OCI-LY3 (cell line): Measurements from ENCODE around the gene LAIR1.

ENCODE experiments used
- H2AFZ ChIP-seq: fragments of 200-600, 300-600 bp; shearing (Covaris generic); 2 replicates; pipeline ENCODE4 v1.6.0; 2014; ENCODE audit warnings: antibody characterized with exemption, low read depth, low read length
- H3K27ac ChIP-seq: fragments of 200-600, 300-600 bp; sonication (generic); 2 replicates; pipeline ENCODE4 v1.5.1; 2014; ENCODE audit warnings: mild to moderate bottlenecking, low read length, moderate library complexity, mixed read lengths
- H3K27me3 ChIP-seq: fragments of 200-600, 300-600 bp; sonication (generic); 2 replicates; pipeline ENCODE4 v1.6.1; 2014; ENCODE audit warnings: low read depth, low read length, mixed read lengths
- H3K36me3 ChIP-seq: fragments of 200-600, 300-600 bp; sonication (generic); replicated peaks from 2 replicates; pipeline ENCODE3; 2014; ENCODE audit warnings: low read depth, low read length, mixed read lengths
- H3K4me1 ChIP-seq: fragments of 300-600, 200-600 bp; sonication (generic); 2 replicates; pipeline ENCODE4 v1.6.1; 2014; ENCODE audit warnings: low read length, mixed read lengths
- H3K4me2 ChIP-seq: fragments of 200-600, 300-600 bp; sonication (generic); 2 replicates; pipeline ENCODE4 v1.6.1; 2014; ENCODE audit warnings: low read length, mixed read lengths
- H3K4me3 ChIP-seq: fragments of 300-600, 200-600 bp; sonication (generic); 2 replicates; pipeline ENCODE4 v1.5.1; 2014; ENCODE audit warnings: antibody characterized with exemption, mild to moderate bottlenecking, low read length, moderate library complexity
- H3K79me2 ChIP-seq: fragments of 300-600, 200-600 bp; shearing (Covaris generic); 2 replicates; pipeline ENCODE4 v1.6.1; 2014; ENCODE audit warnings: mild to moderate bottlenecking, low read length, mixed read lengths
- H3K9ac ChIP-seq: fragments of 300-600, 200-600 bp; shearing (Covaris generic); 2 replicates; pipeline ENCODE4 v1.6.0; 2014; ENCODE audit warnings: mild to moderate bottlenecking, low read length, moderate library complexity
- H3K9me3 ChIP-seq: fragments of 200-600, 300-600 bp; shearing (Covaris generic); 2 replicates; pipeline ENCODE4 v1.6.1; 2014; ENCODE audit warnings: low read length, mixed read lengths; ENCODE audit not compliant: insufficient read depth
- H4K20me1 ChIP-seq: fragments of 200-600, 300-600 bp; sonication (generic); 2 replicates; pipeline ENCODE4 v1.6.1; 2016; ENCODE audit warnings: low read length, mixed read lengths; ENCODE audit not compliant: insufficient read depth
- CTCF ChIP-seq: fragments of 200-600, 300-600 bp; sonication (generic); IDR thresholded peaks from 2 replicates; pipeline ENCODE4 v1.5.1; 2014; ENCODE audit warnings: antibody characterized with exemption, low read length, low read depth
- EZH2phosphoT487 ChIP-seq: fragments of 200-600 bp; shearing (Covaris generic); IDR thresholded peaks from 2 replicates; pipeline ENCODE4 v1.6.1; 2018; ENCODE audit warnings: antibody characterized with exemption, mixed run types, low read depth

Gene LAIR1

GRCh38 chr19:54352041-54352440 lies 12.7 kb downstream of the LAIR1 start:
- Histone ChIP-seq H3K4me3 (peak overlapping the region; percentile 4; the same call in 1 of the 2 replicates), H4K20me1 (no peaks in the 10 kb centered on the region), H3K36me3 (no peaks in the 10 kb centered on the region), H3K9me3 (no peaks in the 10 kb centered on the region), H3K9ac (peak overlapping the region; percentile 9; the same call in 1 of the 2 replicates), H2AFZ (0 out of 2 replicates have a peak overlapping the region, but pooled peaks have one; percentile 15), H3K79me2 (no peaks in the 10 kb centered on the region), H3K27ac (peak overlapping the region; percentile 48), H3K4me1 (peaks cover 37% of the 10 kb centered on the region), H3K4me2 (peak overlapping the region; percentile 42), H3K27me3 (peaks cover 65% of the 10 kb centered on the region)
- TF ChIP-seq EZH2phosphoT487, result no peak
- peak; percentile 21 for TF ChIP-seq CTCF

- Histone ChIP-seq H2AFZ (no peak overlapping the region), H3K36me3 (no peaks in the 10 kb centered on the region), H3K9me3 (no peaks in the 10 kb centered on the region), H3K27me3 (peaks cover 65% of the 10 kb centered on the region), H3K4me2 (peak overlapping the region; percentile 42), H3K79me2 (no peaks in the 10 kb centered on the region), H3K9ac (no peak overlapping the region), H4K20me1 (no peaks in the 10 kb centered on the region), H3K27ac (peak overlapping the region; percentile 48; the same call in 1 of the 2 replicates), H3K4me3 (no peak overlapping the region), H3K4me1 (peaks cover 42% of the 10 kb centered on the region)
- TF ChIP-seq CTCF, result no peak
- TF ChIP-seq EZH2phosphoT487, result no peak
Observed at GRCh38 chr19:54351474-54351873, 13.3 kb downstream of the LAIR1 start.

GRCh38 chr19:54345938-54346386 lies 18.8 kb downstream of the LAIR1 start:
- H3K4me1 ChIP-seq, result peaks cover 38% of the 10 kb centered on the region
- TF ChIP-seq EZH2phosphoT487 (peak; percentile 80; the same call in 1 of the 2 replicates), CTCF (no peak)

GRCh38 chr19:54343868-54344267 lies 20.9 kb downstream of the LAIR1 start:
- no peak overlapping the region for H3K27ac ChIP-seq
- peaks cover 56% of the 10 kb centered on the region for H3K27me3 ChIP-seq
- no peaks in the 10 kb centered on the region for H3K36me3 ChIP-seq
- H2AFZ ChIP-seq, result no peak overlapping the region
- TF ChIP-seq CTCF, result no peak
- TF ChIP-seq EZH2phosphoT487, result no peak
- H3K4me3 ChIP-seq, result no peak overlapping the region
- peak overlapping the region; percentile 29 for H3K4me2 ChIP-seq
- no peak overlapping the region for H3K9ac ChIP-seq
- H3K9me3 ChIP-seq, result no peaks in the 10 kb centered on the region
- H3K4me1 ChIP-seq, result peaks cover 46% of the 10 kb centered on the region
- no peaks in the 10 kb centered on the region for H3K79me2 ChIP-seq
- H4K20me1 ChIP-seq, result no peaks in the 10 kb centered on the region

More at GRCh38 chr19:54345938-54346386, 18.8 kb downstream of the LAIR1 start:
- Histone ChIP-seq H3K9ac (no peak overlapping the region; the same call in 1 of the 2 replicates), H3K79me2 (no peaks in the 10 kb centered on the region), H3K4me2 (peak overlapping the region; percentile 57), H3K9me3 (no peaks in the 10 kb centered on the region), H3K36me3 (no peaks in the 10 kb centered on the region), H3K27ac (peak overlapping the region; percentile 64), H2AFZ (no peak overlapping the region), H4K20me1 (no peaks in the 10 kb centered on the region), H3K4me3 (peak overlapping the region; percentile 30), H3K27me3 (peaks cover 56% of the 10 kb centered on the region)
